Pancreas (tissue), 10 donors: Measurements from ENCODE around the gene AK2. TPM values are rescaled to one million over a fixed set of nuclear protein-coding genes. Genes with fewer than 3 reads are reported as not detected.

Experiments used
- ATAC-seq, 4 donors: fragments of 200-7000 bp; cut with Tn5 transposase; one replicate each; pipeline versions ENCODE4 v1.8.0 to v1.9.1; 2020; ENCODE audit warnings: mild to moderate bottlenecking in 4 of 4, moderate library complexity in 4 of 4
- DNase-seq, 6 donors: peaks; one replicate each; pipeline ENCODE4 v3.0.0-alpha.2; 2020
- FAIRE-seq: peaks from 2 replicates; lab custom pipeline; 2012; peaks lifted over from hg19 to GRCh38; lab: Jason Lieb, UNC
- H3K27ac ChIP-seq, 4 donors: fragments of 200-600 bp; sonication (generic); 1 replicate in 3 of 4; 2 replicates in 1 of 4; pipeline versions ENCODE4 v1.5.0 to v1.8.0; 2020
- H3K27me3 ChIP-seq, 4 donors: fragments of 200-600 bp; one replicate each; pipeline ENCODE4 v1.8.0; 2021
- H3K36me3 ChIP-seq, 3 donors: fragments of 200-600 bp; sonication (generic) in 1 of 3; one replicate each; pipeline versions ENCODE4 v1.5.0 to v1.8.0; 2020 to 2021
- H3K4me1 ChIP-seq, 3 donors: fragments of 200-600 bp; one replicate each; pipeline ENCODE4 v1.8.0; 2021
- H3K4me3 ChIP-seq, 4 donors: fragments of 200-600 bp; sonication (generic) in 2 of 4; one replicate each; pipeline versions ENCODE4 v1.5.0 to v1.8.0; 2020 to 2021
- H3K9me3 ChIP-seq, 4 donors: fragments of 200-600 bp; one replicate each; pipeline ENCODE4 v1.8.0; 2021
- WGBS, 2 donors: extraction: QIAGEN DNeasy Blood & Tissue Kit; methylation state at CpG; one replicate each; pipeline ENCODE4 v1.1.7; 2013; 5-methylcytosine and 5-hydroxymethylcytosine counted together
- intact Hi-C, 3 donors: fragments of 100-400 bp; cut with DNase I; formaldehyde crosslinking; loops; one replicate each; pipeline versions ENCODE4 v1.11.1 to v1.14.2; 2022
- polyA plus RNA-seq, 2 donors: library from polyadenylated mRNA; stranded (reverse); fragments of 200-250 nt; gene quantifications; one replicate each; pipeline ENCODE4 v1.2.3, GENCODE V29; 2013
- total RNA-seq, 6 donors: library from RNA; stranded (reverse); fragmentation: NEBNext Ultra II Directional in 4 of 6; extraction: Animal tissue kit (Norgen Biotek cat#: 25700) in 4 of 6; gene quantifications; one replicate each; pipeline versions ENCODE4 v1.2.1 to v1.2.4, GENCODE V29; 2021 to 2023
- TF ChIP-seq, protein P1 (sequence below), 4 donors: fragments of 200-600 bp; sonication (generic) in 3 of 4; IDR thresholded peaks; one replicate each; pipeline versions ENCODE4 v1.5.0 to v1.8.0; 2021; ENCODE audit warnings: antibody characterized with exemption in 4 of 4
- donor health status: healthy with polysubstance abuse.
- donor health status: DM: no; HTN: no; CAD: no; lungs with moderate emphysema.
- donor health status: DM: no; HTN: no; CAD: no.
- donor health status: control.
- donor health status: control.
- donor health status: Bipolar disorder and iron deficiency.
- donor health status: DM: yes; HTN: yes; CAD: no.
- donor health status: DM: no; HTN: no; CAD: no.
- donor health status: DM: no; HTN: no; CAD: no.
- donor health status: DM: yes; HTN: yes; CAD: no.

The AK2 gene
- total RNA-seq (10 to 100 TPM; 42.6 to 78.7 (median 61.4) TPM), polyA plus RNA-seq (10 to 100 TPM; 40.5 to 64.4 TPM)

DNA sequence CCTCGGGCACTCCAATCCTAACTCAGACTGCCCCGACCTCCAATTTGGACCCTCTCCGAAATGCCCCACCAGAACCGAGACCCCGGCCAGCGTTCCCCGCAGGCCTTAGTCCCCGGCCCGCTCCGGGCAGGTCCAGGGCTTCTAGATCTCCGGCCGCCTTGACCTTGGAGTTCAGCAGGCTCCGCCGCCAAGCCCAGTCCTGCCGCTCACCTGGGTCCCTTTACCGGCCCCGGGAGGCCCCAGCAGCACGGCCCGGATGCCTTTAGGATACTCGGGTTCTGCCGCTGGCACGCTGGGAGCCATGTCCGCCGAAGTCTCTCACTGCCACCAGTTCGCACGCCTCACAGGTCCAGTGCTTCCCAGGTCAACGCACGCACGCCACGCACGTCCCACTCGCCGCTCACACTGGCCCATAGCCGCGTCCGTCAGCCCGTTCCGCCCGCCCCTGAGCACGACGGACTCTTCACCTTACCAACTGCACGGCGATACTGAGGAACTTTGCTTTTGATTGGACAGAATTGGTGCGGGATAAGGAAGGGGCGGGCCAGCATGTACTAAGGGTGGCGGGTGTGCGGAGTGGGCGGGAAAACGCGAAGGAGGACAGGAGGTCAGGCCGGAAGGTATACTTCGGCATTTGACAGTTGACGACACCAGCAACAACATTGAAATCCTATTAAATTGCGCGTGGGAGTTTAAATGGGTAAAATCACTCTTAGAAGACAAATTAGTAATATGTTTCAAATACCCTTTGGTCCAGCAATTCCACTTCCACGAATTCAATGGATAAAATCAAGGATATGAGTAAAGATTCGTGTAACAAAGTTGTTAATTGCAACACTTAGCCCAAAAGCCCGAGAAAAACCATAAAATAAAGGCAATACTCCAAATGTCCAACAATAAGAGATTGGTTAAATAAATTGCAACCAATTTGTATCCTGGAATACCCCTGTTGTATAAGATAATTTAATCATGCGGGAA lies at the start of gene AK2:
Gene AK2 (minus strand): TSS at position 358 of the 978 bp plus-strand sequence. CDS start 55 bp downstream, at position 303.
- WGBS, 2 donors = 3% methylated on average over 59 of the region's 59 CpGs
- H3K4me1 ChIP-seq = peaks cover 7 to 20% (median 19%) of the 10 kb centered on the region in 3 donors
- peak within 1 kb of the TSS; percentile 64 to 82 (median 70) for H3K4me3 ChIP-seq
- peak within 1 kb of the TSS; percentile 43 to 76 (median 68) for H3K27ac ChIP-seq
- FAIRE-seq (peak; percentile 88), DNase-seq (peak; percentile 94 to 98 (median 96)), ATAC-seq (peak; percentile 99 to 100 (median 99))
- intact Hi-C loops = no loop called here
- no peaks in the 10 kb centered on the region for H3K36me3 ChIP-seq
- H3K27me3 ChIP-seq = no peaks in the 10 kb centered on the region
- H3K9me3 ChIP-seq = no peaks in the 10 kb centered on the region
- TF ChIP-seq, protein P1, sequence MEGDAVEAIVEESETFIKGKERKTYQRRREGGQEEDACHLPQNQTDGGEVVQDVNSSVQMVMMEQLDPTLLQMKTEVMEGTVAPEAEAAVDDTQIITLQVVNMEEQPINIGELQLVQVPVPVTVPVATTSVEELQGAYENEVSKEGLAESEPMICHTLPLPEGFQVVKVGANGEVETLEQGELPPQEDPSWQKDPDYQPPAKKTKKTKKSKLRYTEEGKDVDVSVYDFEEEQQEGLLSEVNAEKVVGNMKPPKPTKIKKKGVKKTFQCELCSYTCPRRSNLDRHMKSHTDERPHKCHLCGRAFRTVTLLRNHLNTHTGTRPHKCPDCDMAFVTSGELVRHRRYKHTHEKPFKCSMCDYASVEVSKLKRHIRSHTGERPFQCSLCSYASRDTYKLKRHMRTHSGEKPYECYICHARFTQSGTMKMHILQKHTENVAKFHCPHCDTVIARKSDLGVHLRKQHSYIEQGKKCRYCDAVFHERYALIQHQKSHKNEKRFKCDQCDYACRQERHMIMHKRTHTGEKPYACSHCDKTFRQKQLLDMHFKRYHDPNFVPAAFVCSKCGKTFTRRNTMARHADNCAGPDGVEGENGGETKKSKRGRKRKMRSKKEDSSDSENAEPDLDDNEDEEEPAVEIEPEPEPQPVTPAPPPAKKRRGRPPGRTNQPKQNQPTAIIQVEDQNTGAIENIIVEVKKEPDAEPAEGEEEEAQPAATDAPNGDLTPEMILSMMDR (IDR thresholded peaks at IDR 0.05) = no peak

DNA sequence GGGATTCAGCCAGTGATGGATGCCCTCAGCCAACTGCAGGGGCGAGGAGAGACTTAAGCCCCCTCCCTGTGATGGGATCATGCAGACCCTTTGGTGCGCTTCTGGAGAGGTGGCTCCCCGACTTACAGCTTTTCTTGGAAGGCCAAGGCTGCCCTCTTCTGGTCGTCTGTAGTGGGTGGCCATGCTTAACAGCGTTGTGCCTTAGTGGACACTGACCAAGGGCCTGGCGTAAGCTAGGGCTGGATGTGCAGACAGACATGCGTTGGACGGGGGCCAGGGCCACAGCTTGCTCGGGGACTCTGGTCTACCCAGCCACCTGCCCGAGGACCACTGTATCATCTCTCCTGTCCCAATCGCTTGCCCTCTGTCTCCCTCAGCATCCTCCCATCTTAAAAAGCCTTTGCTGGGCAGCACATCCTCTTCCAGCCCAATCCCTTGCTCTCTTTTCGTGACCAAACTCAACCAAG lies 49.7 kb upstream of the AK2 start:
- intact Hi-C loops = no loop called here
- H3K27me3 ChIP-seq = no peaks in the 10 kb centered on the region
- no peak for FAIRE-seq
- peak; percentile 40 to 79 (median 68) for DNase-seq
- H3K36me3 ChIP-seq = no peaks in the 10 kb centered on the region
- 30 to 41% methylated on average over 12 of the region's 12 CpGs for whole genome bisulfite sequencing, 2 donors
- ATAC-seq = peak in 3 of 4 donors; percentile 79 to 86 (median 85)
- H3K4me3 ChIP-seq = no peak overlapping the region
- TF ChIP-seq, protein P1 (IDR thresholded peaks at IDR 0.05) = peak in 3 of 4 donors; percentile 42 to 54 (median 52)
- peaks cover 0 to 4% (median 3%) of the 10 kb centered on the region in 3 donors for H3K4me1 ChIP-seq
- no peaks in the 10 kb centered on the region for H3K9me3 ChIP-seq
- no peak overlapping the region for H3K27ac ChIP-seq

DNA sequence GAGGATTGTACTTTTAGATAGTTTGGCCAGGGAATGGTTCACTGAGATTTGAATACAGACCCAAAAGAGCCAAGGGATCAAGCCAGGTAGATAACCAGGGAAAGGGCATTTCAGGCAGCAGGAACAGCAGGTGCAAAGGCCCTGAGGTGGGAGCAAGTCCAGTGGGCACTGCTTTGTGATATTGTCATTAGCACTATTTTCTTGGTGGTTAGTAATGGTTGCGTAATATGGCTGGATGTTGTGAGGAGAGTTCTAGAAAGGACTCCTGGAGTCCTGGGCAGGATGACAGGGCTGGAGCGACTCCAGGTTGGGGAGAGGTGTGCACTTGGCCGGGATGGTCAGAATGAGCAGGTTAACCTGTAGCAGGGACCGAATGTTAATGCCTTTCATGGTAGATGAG lies 48.6 kb upstream of the AK2 start:
- 78 to 81% methylated on average over 4 of the region's 4 CpGs for WGBS, 2 donors
- intact Hi-C loops = no loop called here
- ATAC-seq (no peak), DNase-seq (no peak), FAIRE-seq (no peak)
- no peaks in the 10 kb centered on the region for H3K36me3 ChIP-seq
- no peak overlapping the region for H3K27ac ChIP-seq
- H3K9me3 ChIP-seq = no peaks in the 10 kb centered on the region
- no peak overlapping the region for H3K4me3 ChIP-seq
- TF ChIP-seq, protein P1 (IDR thresholded peaks at IDR 0.05) = no peak
- peaks cover 0 to 9% (median 5%) of the 10 kb centered on the region in 3 donors for H3K4me1 ChIP-seq
- H3K27me3 ChIP-seq = no peaks in the 10 kb centered on the region

DNA sequence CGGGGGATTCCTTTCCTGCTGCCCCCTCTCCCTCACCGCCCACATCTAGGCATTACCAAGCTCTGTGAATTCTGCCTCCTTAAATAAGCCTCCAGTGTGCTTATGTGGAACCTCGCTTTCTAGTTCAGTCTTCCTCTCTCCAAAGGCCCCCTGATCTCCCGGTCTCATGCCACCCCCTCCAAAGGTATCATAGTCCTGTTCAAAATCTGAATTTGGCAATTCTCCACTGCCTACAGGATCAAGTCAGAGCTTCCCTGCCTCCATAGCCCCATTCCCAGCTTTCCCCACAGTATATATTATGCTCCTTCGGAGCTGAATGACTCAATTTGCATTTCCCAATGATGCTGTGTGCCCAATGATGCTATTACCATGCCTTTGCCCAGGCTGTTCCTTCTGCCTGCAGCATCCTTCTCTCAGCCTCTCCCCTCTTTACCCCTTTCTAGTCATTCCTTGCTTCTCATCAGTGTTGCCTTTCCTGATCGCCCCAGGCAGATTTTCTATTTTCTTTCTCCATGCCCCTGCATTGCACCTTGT lies 46.0 kb upstream of the AK2 start:
- H3K27ac ChIP-seq = no peak overlapping the region
- WGBS, 2 donors = 81 to 86% methylated on average over 6 of the region's 6 CpGs
- peaks cover 0 to 10% (median 8%) of the 10 kb centered on the region in 3 donors for H3K4me1 ChIP-seq
- H3K36me3 ChIP-seq = no peaks in the 10 kb centered on the region
- FAIRE-seq = no peak
- H3K9me3 ChIP-seq = no peaks in the 10 kb centered on the region
- no peaks in the 10 kb centered on the region for H3K27me3 ChIP-seq
- intact Hi-C loops = no loop called here
- no peak for DNase-seq
- ATAC-seq = no peak
- no peak overlapping the region for H3K4me3 ChIP-seq
- TF ChIP-seq, protein P1 (IDR thresholded peaks at IDR 0.05) = no peak
